Spleen (tissue), 11 donors: ENCODE data around the gene CT55. TPM values are rescaled to one million over a fixed set of nuclear protein-coding genes. Genes with fewer than 3 reads are reported as not detected.

Source experiments
- DNase-seq: peaks from one replicate; pipeline ENCODE4 v3.0.0-alpha.2; 2020
- H3K27ac ChIP-seq, 8 donors: fragments of 200-600 bp; sonication (generic) in 7 of 8; 1 replicate in 4 of 8; 2 replicates in 4 of 8; pipeline versions ENCODE4 v1.5.0 to v1.8.0; 2016 to 2021; ENCODE audit warnings: inconsistent platforms in 4 of 8, mild to moderate bottlenecking in 4 of 8, moderate library complexity in 1 of 8
- H3K27me3 ChIP-seq, 7 donors: fragments of 200-600 bp; sonication (generic) in 6 of 7; replicated peaks in 1 of 7; 1 replicate in 4 of 7; 2 replicates in 3 of 7; pipeline versions ENCODE4 v1.5.0 to v1.8.0; 2016 to 2021; ENCODE audit warnings: inconsistent platforms in 3 of 7, mild to moderate bottlenecking in 1 of 7
- H3K36me3 ChIP-seq, 6 donors: fragments of 200-600 bp; sonication (generic) in 5 of 6; 1 replicate in 4 of 6; 2 replicates in 2 of 6; pipeline versions ENCODE4 v1.5.0 to v1.8.0; 2016 to 2021; ENCODE audit warnings: inconsistent platforms in 2 of 6
- H3K4me1 ChIP-seq, 6 donors: fragments of 200-600 bp; sonication (generic) in 5 of 6; 1 replicate in 3 of 6; 2 replicates in 3 of 6; pipeline versions ENCODE4 v1.5.0 to v1.8.0; 2016 to 2021; ENCODE audit warnings: inconsistent platforms in 3 of 6
- H3K4me3 ChIP-seq, 8 donors: fragments of 200-600 bp; sonication (generic) in 7 of 8; 1 replicate in 4 of 8; 2 replicates in 4 of 8; pipeline versions ENCODE4 v1.5.0 to v1.8.0; 2016 to 2021; ENCODE audit warnings: inconsistent platforms in 4 of 8, mild to moderate bottlenecking in 4 of 8, moderate library complexity in 2 of 8
- H3K9me3 ChIP-seq, 8 donors: fragments of 200-600 bp; sonication (generic) in 7 of 8; 1 replicate in 4 of 8; 2 replicates in 4 of 8; pipeline versions ENCODE4 v1.5.0 to v1.8.0; 2016 to 2021; ENCODE audit warnings: inconsistent platforms in 4 of 8
- CTCF ChIP-seq, 11 experiments: fragments of 200-600 bp in 7 of 11; fragments of 450-650 bp in 4 of 11; sonication (generic) in 4 of 11; IDR thresholded peaks in 8 of 11; conservative IDR thresholded peaks in 3 of 11; 1 replicate in 7 of 11; 2 replicates in 4 of 11; pipeline versions ENCODE4 v1.4.0 to v1.8.0; 2016 to 2021; ENCODE audit warnings: antibody characterized with exemption in 11 of 11, inconsistent platforms in 4 of 11, mild to moderate bottlenecking in 1 of 11
- POLR2A ChIP-seq, 3 donors: fragments of 450-650 bp; IDR thresholded peaks; one replicate each; pipeline ENCODE4 v1.5.1; 2017; ENCODE audit warnings: antibody characterized with exemption in 3 of 3, mild to moderate bottlenecking in 1 of 3
- POLR2AphosphoS5 ChIP-seq, 3 donors: sonication (generic); formaldehyde crosslinking; IDR thresholded peaks; one replicate each; pipeline ENCODE4 v1.5.1; 2017; ENCODE audit warnings: antibody characterized with exemption in 3 of 3
- WGBS, 5 donors: extraction: QIAGEN DNeasy Blood & Tissue Kit in 3 of 5; methylation state at CpG; one replicate each; pipeline versions ENCODE4 v1.1.5 to v1.1.7; 2013 to 2018; 5-methylcytosine and 5-hydroxymethylcytosine counted together
- intact Hi-C: fragments of 100-400 bp; cut with DNase I; formaldehyde crosslinking; loops from one replicate; pipeline ENCODE4 v1.15.0; 2023; ENCODE audit warnings: low total_unique reads
- polyA plus RNA-seq, 3 donors: library from polyadenylated mRNA; stranded (reverse); fragments of 200-250 nt; gene quantifications; one replicate each; pipeline ENCODE4 v1.2.1, GENCODE V29; 2013
- total RNA-seq, 7 donors: library from RNA; depleted of rRNA in 3 of 7; stranded (reverse); fragments of >200 nt in 3 of 7; fragmentation: NEBNext Ultra II Directional in 4 of 7; extraction: Animal tissue kit (Norgen Biotek cat#: 25700) in 4 of 7; gene quantifications; one replicate each; pipeline versions ENCODE4 v1.1.0 to v1.2.1, GENCODE V29; 2016 to 2021
- donor health status: healthy with polysubstance abuse.
- donor health status: DM: no; HTN: no; CAD: no; lungs with moderate emphysema.
- donor health status: DM: no; HTN: no; CAD: no.
- donor health status: Bipolar disorder and iron deficiency.
- donor health status: healthy.
- donor health status: DM: no; HTN: no; CAD: no.
- donor health status: DM: yes; HTN: yes; CAD: no.

The CT55 gene
- total and polyA plus RNA-seq, 10 donors, result not detected

- 71 to 99% (median 91%) methylated on average over 3 of the region's 3 CpGs for WGBS, 5 donors
- peaks cover 0 to 27% (median 15%) of the 10 kb centered on the region in 7 donors for H3K27me3 ChIP-seq
- H3K4me1 ChIP-seq, result no peaks in the 10 kb centered on the region
- no peak for TF ChIP-seq POLR2AphosphoS5 (IDR thresholded peaks at IDR 0.05)
- TF ChIP-seq CTCF (IDR thresholded peaks at IDR 0.05 in 8 of 11, conservative IDR thresholded peaks at IDR 0.05 in 3 of 11), result no peak
- no peak for TF ChIP-seq POLR2A (IDR thresholded peaks at IDR 0.05)
- H3K9me3 ChIP-seq, result no peaks in the 10 kb centered on the region
- intact Hi-C loops, result no loop called here
- H3K36me3 ChIP-seq, result no peaks in the 10 kb centered on the region
- no peak overlapping the region for H3K4me3 ChIP-seq
- no peak for DNase-seq
- H3K27ac ChIP-seq, result no peak overlapping the region
Measured at GRCh38 chrX:135109554-135109953, 61.6 kb downstream of the CT55 start.

Other genes starting within 250 kb of the CT55 start
- 10 to 100 TPM in 1 of 7 donors, 1 to 10 TPM in 6; 5.2 to 12.0 (median 6.5) TPM for gene SMIM10, start 180.4 kb downstream of the CT55 start, total RNA-seq
- 10 to 100 TPM in 1 of 3 donors, 1 to 10 TPM in 2; 8.1 to 14.4 (median 9.5) TPM for gene SMIM10, start 180.4 kb downstream of the CT55 start, polyA plus RNA-seq
- 1 to 10 TPM; 4.6 to 9.8 (median 7.5) TPM for gene RTL8B, start 148.9 kb downstream of the CT55 start, total RNA-seq
- 1 to 10 TPM; 3.5 to 6.3 (median 4.9) TPM for gene RTL8B, start 148.9 kb downstream of the CT55 start, polyA plus RNA-seq
- gene RTL8C, start 139.0 kb downstream of the CT55 start, total RNA-seq, result 10 to 100 TPM; 36.5 to 60.0 (median 44.7) TPM
- gene RTL8C, start 139.0 kb downstream of the CT55 start, polyA plus RNA-seq, result 10 to 100 TPM; 34.8 to 57.6 (median 38.1) TPM
- 10 to 100 TPM; 14.3 to 30.8 (median 20.8) TPM for gene RTL8A, start 119.3 kb downstream of the CT55 start, total RNA-seq
- gene RTL8A, start 119.3 kb downstream of the CT55 start, polyA plus RNA-seq, result 10 to 100 TPM; 36.4 to 43.8 (median 41.4) TPM
- 1 to 10 TPM in 6 of 7 donors, under 1 TPM in 1; 0.57 to 1.6 (median 1.4) TPM for gene SMIM10L2B, start 72.7 kb downstream of the CT55 start, total RNA-seq
- gene SMIM10L2B, start 72.7 kb downstream of the CT55 start, polyA plus RNA-seq, result under 1 TPM; 0.26 to 0.42 (median 0.27) TPM
- gene ETDB, start 50.9 kb downstream of the CT55 start, total RNA-seq, result not detected
- not detected for gene ETDB, start 50.9 kb downstream of the CT55 start, polyA plus RNA-seq
- gene ETDA, start 80.7 kb upstream of the CT55 start, total RNA-seq, result not detected
- not detected for gene ETDA, start 80.7 kb upstream of the CT55 start, polyA plus RNA-seq
- gene ETDC, start 138.1 kb upstream of the CT55 start, total RNA-seq, result not detected
- gene ETDC, start 138.1 kb upstream of the CT55 start, polyA plus RNA-seq, result not detected
- gene ZNF75D, start 172.7 kb upstream of the CT55 start, total RNA-seq, result 10 to 100 TPM; 12.6 to 23.1 (median 17.6) TPM
- 10 to 100 TPM in 2 of 3 donors, 1 to 10 TPM in 1; 8.4 to 12.7 (median 12.4) TPM for gene ZNF75D, start 172.7 kb upstream of the CT55 start, polyA plus RNA-seq
- 10 to 100 TPM in 5 of 7 donors, 1 to 10 TPM in 2; 6.7 to 18.9 (median 10.6) TPM for gene ZNF449, start 173.4 kb upstream of the CT55 start, total RNA-seq
- 1 to 10 TPM; 2.3 to 6.3 (median 4.2) TPM for gene ZNF449, start 173.4 kb upstream of the CT55 start, polyA plus RNA-seq